ENCODE data around the gene DDX4.

DDX4 gene

DNA sequence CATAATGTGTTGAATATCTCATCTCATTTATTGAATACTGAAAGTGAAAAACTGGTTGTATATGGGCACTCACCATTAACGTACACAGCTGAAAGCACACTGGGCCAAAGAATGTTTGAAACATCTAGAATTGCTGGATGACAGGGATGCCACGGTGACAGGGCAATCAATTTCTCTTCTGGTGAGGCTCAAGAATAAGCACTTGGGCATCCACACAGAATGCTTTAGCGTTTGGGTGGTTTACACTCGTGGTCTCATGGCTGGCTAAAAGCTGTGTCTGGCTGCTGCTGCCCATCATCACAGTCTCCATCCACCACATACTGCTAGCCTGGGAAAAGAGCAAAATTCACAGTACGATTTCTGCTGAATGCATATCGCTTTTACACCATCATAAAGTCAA is 82.6 kb downstream of the DDX4 start:
- no peak overlapping the region for H3K4me3 ChIP-seq (ENCODE audit: low read depth, low read length)
- TF ChIP-seq, protein P1, sequence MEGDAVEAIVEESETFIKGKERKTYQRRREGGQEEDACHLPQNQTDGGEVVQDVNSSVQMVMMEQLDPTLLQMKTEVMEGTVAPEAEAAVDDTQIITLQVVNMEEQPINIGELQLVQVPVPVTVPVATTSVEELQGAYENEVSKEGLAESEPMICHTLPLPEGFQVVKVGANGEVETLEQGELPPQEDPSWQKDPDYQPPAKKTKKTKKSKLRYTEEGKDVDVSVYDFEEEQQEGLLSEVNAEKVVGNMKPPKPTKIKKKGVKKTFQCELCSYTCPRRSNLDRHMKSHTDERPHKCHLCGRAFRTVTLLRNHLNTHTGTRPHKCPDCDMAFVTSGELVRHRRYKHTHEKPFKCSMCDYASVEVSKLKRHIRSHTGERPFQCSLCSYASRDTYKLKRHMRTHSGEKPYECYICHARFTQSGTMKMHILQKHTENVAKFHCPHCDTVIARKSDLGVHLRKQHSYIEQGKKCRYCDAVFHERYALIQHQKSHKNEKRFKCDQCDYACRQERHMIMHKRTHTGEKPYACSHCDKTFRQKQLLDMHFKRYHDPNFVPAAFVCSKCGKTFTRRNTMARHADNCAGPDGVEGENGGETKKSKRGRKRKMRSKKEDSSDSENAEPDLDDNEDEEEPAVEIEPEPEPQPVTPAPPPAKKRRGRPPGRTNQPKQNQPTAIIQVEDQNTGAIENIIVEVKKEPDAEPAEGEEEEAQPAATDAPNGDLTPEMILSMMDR (IDR thresholded peaks at IDR 0.05; ENCODE audit: borderline replicate concordance, insufficient read depth, low read depth, low read length): no peak

DNA sequence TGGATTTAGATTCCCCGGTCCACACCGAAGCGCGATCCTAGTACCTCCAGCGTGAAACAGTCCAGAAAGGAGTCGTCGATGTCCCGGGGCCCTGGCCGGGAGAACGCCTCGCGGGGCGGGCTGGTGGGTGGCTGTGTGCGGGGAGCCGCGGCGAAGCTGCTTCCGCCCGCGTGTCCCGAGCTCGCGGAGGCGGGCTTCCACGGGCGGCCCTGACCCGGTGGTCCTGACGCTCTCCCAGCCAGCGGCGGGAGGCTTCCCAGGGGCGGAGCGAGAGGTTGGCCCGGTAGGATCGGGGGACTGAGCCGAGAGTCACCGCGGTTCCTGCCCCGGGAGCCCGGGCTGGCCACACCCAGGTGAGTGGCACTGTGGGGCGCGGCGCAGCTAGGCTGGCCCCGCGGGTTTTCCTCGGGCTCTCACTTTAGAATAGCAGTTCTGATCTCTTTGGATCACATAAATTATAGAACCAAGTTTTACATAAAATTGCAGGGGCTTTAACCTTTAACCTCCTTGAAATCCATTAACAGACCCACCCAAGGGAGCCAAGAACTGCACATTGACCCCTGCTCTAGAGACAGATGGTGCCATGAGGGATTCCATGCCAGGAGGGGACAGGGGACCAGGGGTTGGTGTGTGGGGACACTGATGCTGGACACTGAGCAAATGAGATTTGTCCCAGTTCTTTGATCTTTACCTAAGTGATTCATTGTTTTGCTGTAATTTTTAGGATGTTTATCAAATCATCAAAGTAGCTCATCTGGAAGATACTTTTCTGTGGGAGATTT is 84.1 kb downstream of the DDX4 start:
- H3K4me3 ChIP-seq (ENCODE audit: low read depth, low read length): no peak overlapping the region
- TF ChIP-seq, protein P1 (IDR thresholded peaks at IDR 0.05; ENCODE audit: borderline replicate concordance, insufficient read depth, low read depth, low read length): no peak

GRCh38 chr5:55823151-55823796 is 85.4 kb downstream of the DDX4 start:
- TF ChIP-seq, protein P1 (IDR thresholded peaks at IDR 0.05; ENCODE audit: borderline replicate concordance, insufficient read depth, low read depth, low read length): no peak
- H3K4me3 ChIP-seq (ENCODE audit: low read depth, low read length): no peak overlapping the region

- TF ChIP-seq, protein P1 (IDR thresholded peaks at IDR 0.05; ENCODE audit: borderline replicate concordance, insufficient read depth, low read depth, low read length): no peak
- no peak overlapping the region for H3K4me3 ChIP-seq (ENCODE audit: low read depth, low read length)
Measured at GRCh38 chr5:55829956-55830355, 92.1 kb downstream of the DDX4 start.

- TF ChIP-seq, protein P1 (IDR thresholded peaks at IDR 0.05; ENCODE audit: borderline replicate concordance, insufficient read depth, low read depth, low read length): no peak
- no peak overlapping the region for H3K4me3 ChIP-seq (ENCODE audit: low read depth, low read length)
Measured at GRCh38 chr5:55832446-55832845, 94.6 kb downstream of the DDX4 start.

DNA sequence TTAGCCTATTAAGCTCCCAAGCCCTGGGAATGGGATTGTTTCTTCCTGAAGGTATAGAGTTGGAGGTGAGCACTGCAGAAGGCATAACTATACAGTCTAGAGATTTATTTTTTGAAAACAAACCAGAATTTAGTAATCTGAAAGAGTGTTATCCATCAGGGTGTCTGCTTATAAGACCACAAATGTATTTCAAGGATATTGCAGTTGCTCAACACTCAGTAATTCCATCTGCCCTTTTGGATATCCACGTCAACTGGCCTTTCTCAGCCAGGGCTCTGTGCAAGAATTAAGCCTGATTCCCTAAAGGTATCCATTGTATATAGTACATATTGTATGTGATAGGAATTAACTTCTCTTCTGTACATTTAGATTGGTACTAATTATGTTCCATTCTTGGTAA is 98.3 kb downstream of the DDX4 start:
- H3K4me3 ChIP-seq (ENCODE audit: low read depth, low read length): no peak overlapping the region
- TF ChIP-seq, protein P1 (IDR thresholded peaks at IDR 0.05; ENCODE audit: borderline replicate concordance, insufficient read depth, low read depth, low read length): no peak

DNA sequence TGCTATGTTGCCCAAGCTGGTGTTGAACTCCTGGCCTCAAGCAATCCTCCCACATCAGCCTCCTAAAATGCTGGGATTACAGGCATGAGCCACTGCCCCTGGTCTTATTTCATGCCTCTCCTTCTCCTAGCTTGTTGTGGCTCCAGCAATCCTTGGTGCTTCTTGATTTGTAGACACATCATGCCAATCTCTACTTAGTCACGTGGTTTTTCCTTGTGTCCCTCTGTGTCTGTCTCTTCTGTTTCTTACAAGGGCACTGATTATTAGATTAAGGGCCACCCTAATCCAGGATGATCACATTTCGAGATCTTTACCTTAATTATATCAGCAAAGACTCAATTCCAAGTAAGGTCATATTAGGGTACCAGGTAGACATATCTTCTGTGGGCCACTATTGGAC is 104.1 kb downstream of the DDX4 start:
- TF ChIP-seq, protein P1 (IDR thresholded peaks at IDR 0.05; ENCODE audit: borderline replicate concordance, insufficient read depth, low read depth, low read length): no peak
- no peak overlapping the region for H3K4me3 ChIP-seq (ENCODE audit: low read depth, low read length)

All from GM12875 (cell line).